Smooth muscle cell (in vitro differentiated cells): ENCODE data around the gene SYT7. TPM values are rescaled to one million over a fixed set of nuclear protein-coding genes. Genes with fewer than 3 reads are reported as not detected.

ENCODE experiments used
- DNase-seq: peaks from one replicate; lab custom pipeline; 2025; ENCODE audit not compliant: unreplicated experiment; lab: John Stamatoyannopoulos, UW
- H2AFZ ChIP-seq: fragments of 200-600 bp; sonication (generic); 2 replicates; pipeline ENCODE4 v1.6.0; 2016; ENCODE audit warnings: antibody characterized with exemption, low read depth, mild to moderate bottlenecking
- H3F3A ChIP-seq: fragments of 200-600 bp; sonication (generic); 2 replicates; pipeline ENCODE4 v1.6.0; 2017; ENCODE audit warnings: antibody characterized with exemption, low read depth
- H3K27ac ChIP-seq: fragments of 200-600 bp; sonication (generic); 2 replicates; pipeline ENCODE4 v1.5.1; 2016; ENCODE audit warnings: low read depth, mild to moderate bottlenecking
- H3K27me3 ChIP-seq: fragments of 200-600 bp; sonication (generic); 2 replicates; pipeline ENCODE4 v1.6.1; 2016; ENCODE audit warnings: low read depth, mild to moderate bottlenecking
- H3K36me3 ChIP-seq: fragments of 200-600 bp; sonication (generic); 2 replicates; pipeline ENCODE4 v1.5.1; 2016; ENCODE audit warnings: low read depth
- H3K4me1 ChIP-seq: fragments of 200-600 bp; sonication (generic); 2 replicates; pipeline ENCODE4 v1.5.1; 2016; ENCODE audit warnings: low read depth
- H3K4me2 ChIP-seq: fragments of 200-600 bp; sonication (generic); 2 replicates; pipeline ENCODE4 v1.6.0; 2016; ENCODE audit warnings: mild to moderate bottlenecking
- H3K4me3 ChIP-seq: fragments of 200-600 bp; sonication (generic); 2 replicates; pipeline ENCODE4 v1.5.1; 2016; ENCODE audit warnings: mild to moderate bottlenecking
- H3K79me2 ChIP-seq: fragments of 200-600 bp; sonication (generic); 2 replicates; pipeline ENCODE4 v1.6.0; 2016; ENCODE audit warnings: low read depth, mild to moderate bottlenecking
- H3K9ac ChIP-seq: fragments of 200-600 bp; sonication (generic); 2 replicates; pipeline ENCODE4 v1.6.0; 2016; ENCODE audit warnings: low read depth
- H3K9me3 ChIP-seq: fragments of 200-600 bp; sonication (generic); replicated peaks from 2 replicates; pipeline ENCODE4 v1.5.1; 2016; ENCODE audit warnings: low read depth
- H4K20me1 ChIP-seq: fragments of 200-600 bp; sonication (generic); 2 replicates; pipeline ENCODE4 v1.6.0; 2016; ENCODE audit warnings: low read depth
- WGBS: methylation state at CpG from one replicate; pipeline ENCODE4 v1.1.7; 2016; ENCODE audit warnings: low lambda C conversion rate; 5-methylcytosine and 5-hydroxymethylcytosine counted together
- polyA plus RNA-seq: library from polyadenylated mRNA; unstranded; fragments of >200 nt; fragmentation: Nextera tagmentation; extraction: Ambion mirVana; gene quantifications from 2 replicates; pipeline ENCODE4 v1.2.1, GENCODE V29; 2016
- total RNA-seq: library from RNA; depleted of rRNA; stranded (reverse); fragments of >200 nt; gene quantifications from 2 replicates; pipeline ENCODE4 v1.2.3, GENCODE V29; 2014
- TF ChIP-seq, protein P1 (sequence below): fragments of 200-600 bp; sonication (generic); IDR thresholded peaks from 2 replicates; pipeline ENCODE4 v1.5.1; 2017; ENCODE audit warnings: borderline replicate concordance, mild to moderate bottlenecking, antibody characterized with exemption; ENCODE audit not compliant: insufficient read depth, poor library complexity, severe bottlenecking

Gene SYT7
- total and polyA plus RNA-seq, 2 experiments from 2014 or later, result 0.79 to 4.0 TPM

GRCh38 chr11:61603667-61604066 is 22.8 kb upstream of the SYT7 start:
- Histone ChIP-seq H4K20me1 (no peaks in the 10 kb centered on the region), H3K9ac (no peak overlapping the region), H3K4me2 (peak overlapping the region; percentile 76), H2AFZ (no peak overlapping the region), H3K36me3 (no peaks in the 10 kb centered on the region), H3K79me2 (no peaks in the 10 kb centered on the region), H3K9me3 (no peaks in the 10 kb centered on the region), H3K27me3 (no peaks in the 10 kb centered on the region), H3K4me1 (peaks cover 17% of the 10 kb centered on the region), H3F3A (peaks cover 11% of the 10 kb centered on the region), H3K4me3 (no peak overlapping the region), H3K27ac (peak overlapping the region; percentile 51)
- DNase-seq, result no peak
- TF ChIP-seq, protein P1, sequence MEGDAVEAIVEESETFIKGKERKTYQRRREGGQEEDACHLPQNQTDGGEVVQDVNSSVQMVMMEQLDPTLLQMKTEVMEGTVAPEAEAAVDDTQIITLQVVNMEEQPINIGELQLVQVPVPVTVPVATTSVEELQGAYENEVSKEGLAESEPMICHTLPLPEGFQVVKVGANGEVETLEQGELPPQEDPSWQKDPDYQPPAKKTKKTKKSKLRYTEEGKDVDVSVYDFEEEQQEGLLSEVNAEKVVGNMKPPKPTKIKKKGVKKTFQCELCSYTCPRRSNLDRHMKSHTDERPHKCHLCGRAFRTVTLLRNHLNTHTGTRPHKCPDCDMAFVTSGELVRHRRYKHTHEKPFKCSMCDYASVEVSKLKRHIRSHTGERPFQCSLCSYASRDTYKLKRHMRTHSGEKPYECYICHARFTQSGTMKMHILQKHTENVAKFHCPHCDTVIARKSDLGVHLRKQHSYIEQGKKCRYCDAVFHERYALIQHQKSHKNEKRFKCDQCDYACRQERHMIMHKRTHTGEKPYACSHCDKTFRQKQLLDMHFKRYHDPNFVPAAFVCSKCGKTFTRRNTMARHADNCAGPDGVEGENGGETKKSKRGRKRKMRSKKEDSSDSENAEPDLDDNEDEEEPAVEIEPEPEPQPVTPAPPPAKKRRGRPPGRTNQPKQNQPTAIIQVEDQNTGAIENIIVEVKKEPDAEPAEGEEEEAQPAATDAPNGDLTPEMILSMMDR, result no peak
- 74% methylated on average over 6 of the region's 6 CpGs for WGBS

DNA sequence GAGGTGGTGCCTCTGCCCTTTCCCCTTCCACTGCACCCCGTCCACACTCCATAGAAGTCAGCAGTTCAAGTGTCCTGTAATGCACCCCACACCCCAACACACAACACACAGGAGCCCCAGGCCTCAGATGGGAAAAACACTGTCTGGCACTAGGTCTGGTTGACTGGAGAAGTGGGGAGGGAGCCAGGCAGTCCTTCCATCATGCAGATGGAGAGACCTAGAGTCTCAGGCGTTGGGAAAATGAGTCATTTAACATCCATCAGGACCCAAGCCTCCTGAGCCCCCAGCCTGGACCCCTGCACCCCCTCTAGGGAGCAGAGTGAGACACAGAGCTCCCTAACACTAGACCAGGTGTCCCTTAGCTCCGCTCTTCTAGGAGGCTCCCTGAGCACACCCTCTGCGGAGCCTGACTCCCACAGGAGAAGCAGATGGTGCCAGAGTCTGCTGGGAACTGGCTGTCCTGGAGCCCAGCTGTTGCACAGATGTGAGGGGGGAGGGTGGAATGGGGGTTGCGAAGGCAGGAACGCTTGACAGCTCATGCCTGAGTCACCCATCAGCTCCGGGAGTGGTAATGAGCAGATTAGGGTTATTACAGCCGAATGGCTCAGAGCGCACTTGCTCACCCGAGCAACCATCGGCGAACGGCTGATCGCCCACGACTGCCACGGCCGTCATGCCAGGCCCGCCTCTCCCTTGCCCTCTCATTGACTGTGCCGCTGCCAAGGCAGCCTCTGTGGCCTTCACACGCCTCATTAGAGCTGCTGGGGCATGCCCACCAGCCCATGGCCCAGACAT is 22.1 kb upstream of the SYT7 start:
- no peak overlapping the region for H3K9ac ChIP-seq
- 18% methylated on average over 19 of the region's 20 CpGs for WGBS
- peak; percentile 44 for DNase-seq

GRCh38 chr11:61601512-61601911 is 20.6 kb upstream of the SYT7 start:
- no peaks in the 10 kb centered on the region for H3K9me3 ChIP-seq
- TF ChIP-seq, protein P1, result no peak
- peaks cover 17% of the 10 kb centered on the region for H3K4me1 ChIP-seq
- no peak overlapping the region for H2AFZ ChIP-seq
- peaks cover 13% of the 10 kb centered on the region for H3F3A ChIP-seq
- 60% methylated on average over 4 of the region's 4 CpGs for WGBS
- H3K9ac ChIP-seq, result no peak overlapping the region
- no peaks in the 10 kb centered on the region for H3K27me3 ChIP-seq
- no peak for DNase-seq
- H3K79me2 ChIP-seq, result no peaks in the 10 kb centered on the region
- no peak overlapping the region for H3K4me2 ChIP-seq
- H4K20me1 ChIP-seq, result no peaks in the 10 kb centered on the region
- H3K4me3 ChIP-seq, result no peak overlapping the region
- H3K27ac ChIP-seq, result no peak overlapping the region
- no peaks in the 10 kb centered on the region for H3K36me3 ChIP-seq

More for the DNA sequence above, 22.1 kb upstream of the SYT7 start:
- no peaks in the 10 kb centered on the region for H3K79me2 ChIP-seq
- H3K4me3 ChIP-seq, result no peak overlapping the region
- H3K27ac ChIP-seq, result peak overlapping the region; percentile 51
- no peaks in the 10 kb centered on the region for H3K9me3 ChIP-seq
- no peaks in the 10 kb centered on the region for H3K27me3 ChIP-seq
- peaks cover 17% of the 10 kb centered on the region for H3K4me1 ChIP-seq
- no peak overlapping the region for H2AFZ ChIP-seq
- H3K4me2 ChIP-seq, result peak overlapping the region; percentile 76
- peaks cover 13% of the 10 kb centered on the region for H3F3A ChIP-seq
- no peaks in the 10 kb centered on the region for H3K36me3 ChIP-seq
- H4K20me1 ChIP-seq, result no peaks in the 10 kb centered on the region
- TF ChIP-seq, protein P1, result no peak
